ENCODE measurements around the gene CLDN14.

Gene CLDN14

DNA sequence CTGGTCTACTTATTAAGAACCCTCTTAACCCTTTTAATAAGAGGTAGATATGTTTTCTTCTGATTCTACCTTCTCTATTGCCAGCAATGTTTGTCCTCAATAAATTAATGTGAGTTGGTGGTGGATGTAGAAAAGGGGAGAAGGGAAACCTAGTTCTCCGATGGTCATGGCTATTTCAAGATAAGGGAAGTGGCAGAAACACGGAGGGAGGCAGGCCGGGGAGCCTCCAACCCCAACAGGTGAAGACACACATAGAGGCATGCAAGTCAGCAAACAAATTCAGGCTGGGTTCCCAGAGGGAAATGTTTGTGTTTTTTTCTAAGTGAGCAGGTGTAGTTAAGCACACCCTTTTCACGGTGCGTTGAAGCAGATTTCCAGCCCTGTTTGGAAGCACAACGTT is 31.0 kb upstream of the CLDN14 start:
- H3K4me3 ChIP-seq (ENCODE audit: low read depth, low read length) = no peak overlapping the region
- no peak for DNase-seq (ENCODE audit: low read depth, low spot score)
- in situ Hi-C loops (cut with HindIII; ENCODE audit: low sequenced_read_pairs) = no loop called here
- TF ChIP-seq, protein P1, sequence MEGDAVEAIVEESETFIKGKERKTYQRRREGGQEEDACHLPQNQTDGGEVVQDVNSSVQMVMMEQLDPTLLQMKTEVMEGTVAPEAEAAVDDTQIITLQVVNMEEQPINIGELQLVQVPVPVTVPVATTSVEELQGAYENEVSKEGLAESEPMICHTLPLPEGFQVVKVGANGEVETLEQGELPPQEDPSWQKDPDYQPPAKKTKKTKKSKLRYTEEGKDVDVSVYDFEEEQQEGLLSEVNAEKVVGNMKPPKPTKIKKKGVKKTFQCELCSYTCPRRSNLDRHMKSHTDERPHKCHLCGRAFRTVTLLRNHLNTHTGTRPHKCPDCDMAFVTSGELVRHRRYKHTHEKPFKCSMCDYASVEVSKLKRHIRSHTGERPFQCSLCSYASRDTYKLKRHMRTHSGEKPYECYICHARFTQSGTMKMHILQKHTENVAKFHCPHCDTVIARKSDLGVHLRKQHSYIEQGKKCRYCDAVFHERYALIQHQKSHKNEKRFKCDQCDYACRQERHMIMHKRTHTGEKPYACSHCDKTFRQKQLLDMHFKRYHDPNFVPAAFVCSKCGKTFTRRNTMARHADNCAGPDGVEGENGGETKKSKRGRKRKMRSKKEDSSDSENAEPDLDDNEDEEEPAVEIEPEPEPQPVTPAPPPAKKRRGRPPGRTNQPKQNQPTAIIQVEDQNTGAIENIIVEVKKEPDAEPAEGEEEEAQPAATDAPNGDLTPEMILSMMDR (IDR thresholded peaks at IDR 0.05; ENCODE audit: low read depth, low read length) = no peak

DNA sequence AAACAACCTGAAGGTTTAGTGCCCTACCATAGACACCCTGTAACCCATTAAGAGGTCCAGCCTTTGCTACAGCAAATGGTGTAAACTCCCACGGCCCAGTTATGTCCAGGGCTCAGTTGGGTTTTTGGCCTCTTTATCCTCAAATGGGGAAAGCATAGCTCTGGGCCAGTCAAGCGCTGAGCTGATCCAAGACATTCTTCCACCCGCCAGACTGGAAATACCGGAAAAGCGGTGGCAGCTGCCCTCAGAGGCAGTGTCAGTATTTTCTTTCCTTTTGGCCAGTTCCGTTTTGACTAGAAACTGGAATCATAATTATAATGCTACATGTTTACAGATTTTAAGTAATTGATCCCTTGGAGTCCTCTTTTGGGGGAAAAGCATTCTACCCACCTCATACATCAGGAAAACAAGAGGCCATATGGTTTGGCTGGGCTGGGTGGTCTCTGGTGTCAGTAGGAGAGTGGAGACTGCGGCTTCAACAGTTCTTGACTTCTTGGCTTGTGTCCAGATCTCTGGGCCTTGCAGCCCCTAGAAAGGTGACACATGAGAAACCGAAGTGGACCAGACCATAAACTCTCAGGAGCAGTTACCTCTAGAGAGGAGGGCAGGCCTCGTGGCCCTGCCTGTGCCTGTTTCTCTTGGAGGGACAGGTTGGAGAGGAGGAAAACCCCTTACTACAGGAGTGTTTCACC is 30.2 kb upstream of the CLDN14 start:
- in situ Hi-C loops (cut with HindIII; ENCODE audit: low sequenced_read_pairs) = no loop called here
- no peak for DNase-seq (ENCODE audit: low read depth, low spot score)
- TF ChIP-seq, protein P1 (IDR thresholded peaks at IDR 0.05; ENCODE audit: low read depth, low read length) = no peak
- H3K4me3 ChIP-seq (ENCODE audit: low read depth, low read length) = no peak overlapping the region

DNA sequence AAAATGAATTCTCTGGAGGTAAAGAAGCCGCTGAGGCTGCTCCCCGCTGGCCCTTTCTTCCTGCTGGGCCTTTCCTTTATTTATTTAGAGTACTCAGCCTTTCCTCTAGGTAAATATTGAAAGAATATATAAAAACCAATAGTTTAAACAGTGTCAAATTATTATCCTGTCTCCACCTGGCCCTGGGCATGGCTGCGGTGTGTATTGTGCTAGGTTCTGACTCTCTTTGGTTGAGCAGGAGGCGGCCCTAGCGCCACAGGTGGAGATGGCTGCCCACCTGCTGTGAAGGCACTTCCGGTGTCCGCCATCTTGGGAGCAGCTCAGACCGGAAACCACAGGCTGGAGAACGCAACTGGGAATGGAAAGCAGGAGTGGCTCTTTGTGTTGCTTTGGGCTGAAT is 29.0 kb upstream of the CLDN14 start:
- no peak for DNase-seq (ENCODE audit: low read depth, low spot score)
- TF ChIP-seq, protein P1 (IDR thresholded peaks at IDR 0.05; ENCODE audit: low read depth, low read length) = no peak
- H3K4me3 ChIP-seq (ENCODE audit: low read depth, low read length) = no peak overlapping the region
- in situ Hi-C loops (cut with HindIII; ENCODE audit: low sequenced_read_pairs) = no loop called here

DNA sequence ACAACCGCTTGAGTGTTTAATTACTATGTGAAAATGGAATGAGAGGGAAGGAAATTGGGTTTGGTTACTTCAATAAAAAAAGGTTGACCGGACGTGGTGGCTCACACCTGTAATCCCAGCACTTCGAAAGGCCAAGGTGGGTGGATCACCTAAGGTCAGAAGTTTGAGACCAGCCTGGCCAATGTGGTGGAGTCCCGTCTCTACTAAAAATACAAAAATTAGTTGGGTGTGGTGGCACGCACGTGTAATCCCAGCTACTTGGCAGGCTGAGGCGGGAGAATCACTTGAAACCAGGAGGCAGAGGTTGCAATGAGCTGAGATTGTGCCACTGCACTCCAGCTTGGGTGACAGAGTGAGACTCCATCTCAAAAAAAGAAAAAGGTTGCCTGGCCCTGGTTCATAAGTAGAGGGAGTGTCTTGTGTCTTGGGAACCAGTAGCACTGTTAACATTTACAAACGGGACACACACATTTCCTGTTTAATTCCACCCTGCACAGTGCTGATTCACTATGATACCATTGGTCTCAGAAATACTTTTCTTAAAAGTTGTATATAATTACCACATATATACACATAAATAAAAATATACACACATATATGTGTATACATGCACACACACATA is 27.6 kb upstream of the CLDN14 start:
- in situ Hi-C loops (cut with HindIII; ENCODE audit: low sequenced_read_pairs) = no loop called here
- DNase-seq (ENCODE audit: low read depth, low spot score) = no peak
- TF ChIP-seq, protein P1 (IDR thresholded peaks at IDR 0.05; ENCODE audit: low read depth, low read length) = no peak
- H3K4me3 ChIP-seq (ENCODE audit: low read depth, low read length) = no peak overlapping the region

DNA sequence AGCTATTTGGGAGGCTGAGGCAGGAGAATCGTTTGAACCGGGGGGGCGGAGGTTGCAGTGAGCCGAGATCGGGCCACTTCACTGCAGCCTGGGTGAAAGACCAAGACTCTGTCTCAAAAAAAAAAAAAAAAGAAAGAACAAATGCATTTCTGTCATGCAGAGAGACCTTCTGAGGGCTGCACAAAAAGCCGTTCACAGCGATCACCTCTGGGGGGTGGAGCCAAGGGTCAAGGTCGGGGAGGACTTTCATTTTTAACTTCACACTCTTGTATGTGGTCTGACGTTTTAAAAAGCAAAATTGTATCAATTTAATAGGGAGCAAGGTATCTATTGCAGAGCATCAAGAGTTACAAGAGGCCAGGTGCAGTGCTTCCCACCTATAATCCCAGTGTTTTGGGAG is 26.6 kb upstream of the CLDN14 start:
- TF ChIP-seq, protein P1 (IDR thresholded peaks at IDR 0.05; ENCODE audit: low read depth, low read length) = no peak
- no peak for DNase-seq (ENCODE audit: low read depth, low spot score)
- in situ Hi-C loops (cut with HindIII; ENCODE audit: low sequenced_read_pairs) = no loop called here
- no peak overlapping the region for H3K4me3 ChIP-seq (ENCODE audit: low read depth, low read length)

DNA sequence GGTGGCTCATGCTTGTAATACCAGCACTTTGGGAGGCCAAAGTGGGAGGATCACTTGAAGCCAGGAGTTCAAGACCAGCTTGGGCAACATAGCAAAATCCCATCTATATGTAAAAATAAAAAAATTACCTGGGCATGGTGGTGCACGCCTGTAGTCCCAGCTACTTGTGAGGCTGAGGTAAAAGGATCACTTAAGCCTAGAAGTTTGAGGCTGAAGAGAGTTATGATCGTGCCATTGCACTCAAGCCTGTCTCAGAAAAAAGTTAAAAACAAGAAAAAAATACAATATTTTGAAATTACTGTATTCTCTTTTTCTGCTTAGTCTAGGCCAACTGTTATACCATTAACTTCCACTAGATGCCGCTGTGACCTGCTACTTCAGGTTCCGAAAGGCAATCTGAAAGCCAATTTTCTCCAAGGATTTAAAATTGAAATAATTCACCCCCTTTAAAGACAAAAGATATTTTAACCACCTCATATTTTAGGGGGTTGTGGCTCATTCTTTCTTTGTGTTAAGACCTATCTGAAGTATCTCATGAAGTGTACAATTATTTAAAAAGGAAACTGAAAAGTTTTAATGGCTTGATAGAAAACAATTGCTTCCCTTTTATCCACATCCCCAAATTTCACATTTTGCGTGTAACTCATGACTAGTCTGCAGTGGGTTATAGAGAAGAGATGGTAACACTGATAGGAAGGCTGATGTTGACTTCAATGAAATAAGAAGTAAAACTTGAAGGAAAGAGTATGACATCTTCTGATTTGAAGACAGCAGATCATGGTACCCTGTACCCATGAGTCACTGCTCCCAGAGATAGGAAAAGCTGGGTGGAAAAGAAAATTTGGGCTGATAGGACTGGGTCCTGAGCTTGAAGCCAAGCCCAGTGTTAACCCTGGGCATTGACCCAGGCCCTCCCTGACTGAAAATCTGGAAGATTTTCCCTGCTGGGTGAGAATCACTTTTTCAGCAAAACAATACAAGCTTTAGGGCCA is 24.4 kb upstream of the CLDN14 start:
- TF ChIP-seq, protein P1 (IDR thresholded peaks at IDR 0.05; ENCODE audit: low read depth, low read length) = peak; percentile 83
- in situ Hi-C loops (cut with HindIII; ENCODE audit: low sequenced_read_pairs) = no loop called here
- DNase-seq (ENCODE audit: low read depth, low spot score) = peak; percentile 60
- no peak overlapping the region for H3K4me3 ChIP-seq (ENCODE audit: low read depth, low read length)
